HG03575 (cell line): ENCODE measurements around the gene RTN4RL1.
"Not testable (repeated sequence)": the region's sequence is repeated elsewhere in the genome, so short reads cannot be mapped to it uniquely, and the experiment has no call there.

Source experiments
- ATAC-seq: cut with Tn5 transposase; IDR thresholded peaks from one replicate; pipeline ENCODE4 v1.9.1; 2021; ENCODE audit not compliant: unreplicated experiment, insufficient number of reproducible peaks, low FRiP score; ENCODE audit errors: extremely low read depth

Gene RTN4RL1

GRCh38 chr17:1989135-1989534 lies 36.0 kb downstream of the RTN4RL1 start:
- no peak for ATAC-seq

GRCh38 chr17:1986783-1987451 lies 38.2 kb downstream of the RTN4RL1 start:
- ATAC-seq = no peak

- no peak for ATAC-seq
These were observed 39.4 kb downstream of the RTN4RL1 start for GRCh38 chr17:1985686-1986085.

GRCh38 chr17:1985093-1985492 lies 40.0 kb downstream of the RTN4RL1 start:
- no peak for ATAC-seq

- not testable (repeated sequence) for ATAC-seq
These were observed 42.3 kb downstream of the RTN4RL1 start for GRCh38 chr17:1982793-1983366.

DNA sequence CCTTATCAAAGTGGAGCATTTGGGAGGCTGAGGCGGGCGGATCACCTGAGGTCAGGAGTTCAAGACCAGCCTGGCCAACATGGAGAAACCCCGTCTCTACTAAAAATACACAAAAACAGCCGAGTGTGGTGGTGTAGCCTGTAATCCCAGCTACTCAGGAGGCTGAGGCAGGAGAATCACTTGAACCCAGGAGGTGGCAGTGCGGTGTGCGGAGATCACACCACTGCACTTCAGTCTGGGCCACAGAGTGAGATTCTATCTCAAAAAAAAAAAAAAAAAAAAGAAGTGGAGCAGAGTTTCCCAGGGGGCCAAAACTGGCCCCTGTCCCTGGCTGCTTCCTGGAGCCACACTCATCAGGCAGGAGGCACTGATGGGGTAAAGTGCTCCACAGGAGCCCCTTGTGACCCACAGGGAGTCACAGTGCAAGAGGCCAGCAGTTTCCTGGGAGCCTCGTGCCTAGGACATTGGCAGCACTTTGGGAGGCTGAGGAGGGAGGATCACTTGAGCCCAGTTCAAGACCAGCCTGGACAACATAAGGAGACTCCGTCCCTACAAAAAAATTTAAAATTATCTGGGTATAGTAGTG lies 44.4 kb downstream of the RTN4RL1 start:
- ATAC-seq = no peak

DNA sequence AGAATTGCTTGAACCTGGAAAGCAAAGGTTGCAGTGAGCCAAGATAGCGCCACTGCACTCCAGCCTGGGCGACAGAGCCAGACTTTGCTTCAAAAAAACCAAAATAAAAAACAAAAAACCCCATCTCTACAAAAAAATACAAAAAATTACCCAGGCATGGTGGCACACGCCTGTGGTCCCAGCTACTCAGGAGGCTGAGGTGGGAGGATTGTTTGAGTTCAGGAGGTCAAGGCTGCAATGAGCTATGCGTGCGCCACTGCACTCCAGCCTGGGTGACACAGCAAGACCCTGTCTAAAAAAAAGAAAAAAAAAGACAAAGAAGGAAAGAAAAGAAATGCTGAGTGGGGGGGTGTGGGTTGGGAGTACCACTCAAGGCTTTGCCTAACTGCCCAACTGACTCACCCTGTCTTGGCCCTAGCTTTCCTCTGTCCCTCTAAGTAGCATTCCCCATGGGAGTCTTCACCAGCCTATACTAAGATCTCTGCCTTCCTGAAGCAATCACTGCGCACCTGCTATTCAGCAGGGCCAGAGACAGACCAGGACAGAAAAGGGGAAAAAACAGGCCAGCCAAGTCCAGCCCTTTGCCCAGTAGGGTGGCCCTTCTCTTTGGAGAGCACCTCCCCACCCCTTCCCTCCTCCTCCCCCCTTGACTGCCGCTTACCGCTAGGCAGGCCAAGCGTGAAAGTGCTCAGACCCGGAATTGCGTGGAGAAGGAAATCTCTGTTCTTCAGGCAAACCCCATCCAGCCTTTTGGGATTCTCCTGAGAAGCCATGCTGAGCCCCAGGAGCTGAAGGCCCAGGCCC lies 45.8 kb downstream of the RTN4RL1 start:
- no peak for ATAC-seq

- no peak for ATAC-seq
These were observed 46.7 kb downstream of the RTN4RL1 start for GRCh38 chr17:1978396-1978949.

GRCh38 chr17:1977583-1978395 lies 47.3 kb downstream of the RTN4RL1 start:
- ATAC-seq = no peak

GRCh38 chr17:1976683-1977064 lies 48.5 kb downstream of the RTN4RL1 start:
- no peak for ATAC-seq

DNA sequence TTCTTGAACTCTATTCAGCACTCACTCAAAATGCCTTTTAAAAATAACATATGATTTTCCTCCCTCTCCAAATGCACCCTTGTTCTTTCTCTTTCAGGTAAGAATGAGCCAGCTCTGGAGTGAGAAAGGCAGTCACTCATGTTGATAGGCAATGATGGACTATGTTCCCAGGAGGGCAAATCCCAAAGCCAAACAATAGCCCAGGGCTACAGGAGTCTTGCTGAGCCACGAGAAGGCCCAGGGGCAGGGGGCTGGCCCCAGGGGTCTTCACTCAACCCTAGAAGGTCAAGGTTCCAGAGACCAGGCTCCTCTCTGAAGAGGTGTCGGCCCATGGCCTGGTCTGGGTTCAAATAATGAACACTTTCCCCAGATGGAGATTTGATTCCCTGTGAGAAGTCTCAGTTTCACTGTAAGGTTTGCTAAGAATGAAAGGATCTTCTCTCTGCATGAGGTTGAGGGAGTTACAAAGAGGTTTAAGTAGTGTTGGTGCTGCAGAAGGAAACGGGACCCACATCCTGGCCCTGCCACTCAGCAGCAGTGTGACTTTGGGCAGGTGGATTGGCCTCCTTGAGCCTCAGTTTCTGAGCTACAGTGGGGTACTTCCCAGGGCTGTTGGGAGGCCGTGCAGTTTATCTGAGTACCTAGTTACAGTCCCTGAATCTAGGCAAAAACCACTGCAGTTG lies 49.0 kb downstream of the RTN4RL1 start:
- ATAC-seq = no peak

DNA sequence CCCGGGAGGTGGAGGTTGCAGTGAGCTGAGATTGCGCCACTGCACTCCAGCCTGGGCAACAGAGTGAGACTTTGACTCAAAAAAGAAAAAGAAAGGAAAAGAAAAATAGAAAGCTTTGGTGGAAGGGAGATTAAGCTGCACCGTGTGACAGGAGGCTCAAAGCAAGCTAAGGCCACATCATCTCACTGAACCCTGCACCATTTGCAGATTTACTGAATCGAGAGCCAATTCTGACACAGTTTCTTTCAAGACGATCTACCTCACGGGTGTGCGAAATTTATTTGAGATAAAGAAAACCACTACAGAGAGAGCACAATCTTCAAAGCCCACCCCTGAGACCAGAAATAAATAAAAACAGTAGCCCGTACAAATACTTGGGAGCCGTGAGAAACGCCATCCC lies 49.6 kb downstream of the RTN4RL1 start:
- ATAC-seq = no peak

GRCh38 chr17:1972487-1973160 lies 52.5 kb downstream of the RTN4RL1 start:
- ATAC-seq = no peak

- ATAC-seq = no peak
These were observed 54.2 kb downstream of the RTN4RL1 start for GRCh38 chr17:1970843-1971384.

- no peak for ATAC-seq
These were observed 55.4 kb downstream of the RTN4RL1 start for GRCh38 chr17:1969712-1970111.

DNA sequence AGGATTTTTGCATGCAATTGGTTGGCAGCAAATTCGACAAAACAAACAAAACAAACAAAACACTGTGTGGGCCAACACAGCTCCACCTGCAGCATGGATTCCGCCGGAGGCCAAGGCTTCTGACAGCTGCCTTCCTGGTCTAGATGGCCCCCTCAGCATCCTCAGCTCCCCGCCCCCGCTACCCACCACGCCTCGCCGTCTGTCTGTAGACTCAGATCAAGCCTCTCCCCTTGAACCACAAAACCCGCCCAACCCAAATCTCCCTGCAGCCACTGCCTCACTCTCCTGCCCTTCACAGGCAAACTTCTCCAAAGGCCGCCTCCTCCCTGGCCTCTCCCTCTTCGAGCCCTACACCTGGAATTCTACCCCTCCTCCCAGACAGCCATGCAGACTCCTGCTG lies 57.9 kb downstream of the RTN4RL1 start:
- no peak for ATAC-seq

DNA sequence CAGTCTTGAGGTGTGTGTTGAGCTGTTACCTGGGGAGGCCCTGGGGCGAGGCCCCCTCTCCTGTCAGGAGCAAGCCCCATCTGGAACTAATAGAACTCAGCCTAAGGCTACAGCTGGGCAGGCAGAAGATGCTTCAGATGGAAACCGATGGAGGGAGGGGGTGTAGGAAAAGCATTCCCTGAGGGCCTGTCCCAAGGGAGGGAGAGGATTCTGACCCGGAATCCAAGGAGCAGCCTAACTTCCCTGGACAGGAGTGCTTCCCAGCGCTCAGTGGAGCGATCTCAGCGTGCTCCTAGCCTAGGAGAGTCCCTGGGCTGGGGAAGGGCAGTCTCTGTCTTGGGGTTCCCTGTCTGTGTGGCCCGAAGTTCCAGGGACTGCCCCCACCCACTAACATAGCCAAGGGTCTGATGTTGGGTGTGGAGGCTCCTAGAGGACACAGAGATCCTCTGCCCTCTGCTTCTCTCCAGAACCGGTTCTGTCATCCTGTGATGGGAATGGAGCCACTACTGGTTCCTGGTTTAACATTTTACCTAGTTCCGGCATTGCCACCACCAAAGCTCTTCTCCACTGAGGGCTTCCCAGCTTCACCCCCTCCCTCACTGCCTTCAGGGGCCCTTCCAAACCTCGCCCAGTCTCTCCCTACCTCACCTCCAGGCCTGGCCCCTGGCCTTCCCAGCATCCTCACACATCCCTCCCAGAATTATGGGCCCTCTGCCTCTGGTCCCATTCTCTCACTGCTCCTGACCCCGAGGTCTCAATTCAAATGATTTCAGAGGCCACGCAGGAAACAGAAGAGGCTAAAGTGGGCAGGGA lies 58.7 kb downstream of the RTN4RL1 start:
- ATAC-seq = no peak
